H1 (cell line): ENCODE results near the gene LKAAEAR1. TPM values are rescaled to one million over a fixed set of nuclear protein-coding genes. Genes with fewer than 3 reads are reported as not detected.
A peak's percentile ranks its signal among the peaks of the same experiment; 100 is the strongest.

Source experiments
- CTCF ChIA-PET: fragments of 300-600 bp; sonication (Branson Sonifier 250); formaldehyde crosslinking; loops from one replicate; lab custom pipeline; 2021; ENCODE audit not compliant: partially characterized antibody; lab: Charles Lee
- POLR2A ChIA-PET: fragments of 300-600 bp; sonication (Branson Sonifier 250); formaldehyde crosslinking; loops from one replicate; lab custom pipeline; 2021; ENCODE audit warnings: inconsistent platforms; ENCODE audit not compliant: partially characterized antibody; lab: Charles Lee
- DNase-seq, 2 experiments: peaks; one replicate each; pipeline versions ENCODE4 v3.0.0 to v3.0.0-alpha.2; 2010 to 2022; ENCODE audit warnings: low spot score in 2 of 2, low read depth in 1 of 2, mixed read lengths in 1 of 2
- FAIRE-seq: peaks from 2 replicates; lab custom pipeline; 2011; peaks lifted over from hg19 to GRCh38; lab: Jason Lieb, UNC
- H2AFZ ChIP-seq: 2 replicates; pipeline ENCODE4 v1.8.1; 2012; ENCODE audit warnings: low read length, inconsistent platforms
- H2AK5ac ChIP-seq: 2 replicates; pipeline ENCODE4 v1.6.1; 2013; ENCODE audit warnings: low read depth, low read length
- H2BK120ac ChIP-seq: replicated peaks from 2 replicates; pipeline ENCODE3; 2013; ENCODE audit warnings: low read depth, low read length, inconsistent platforms
- H2BK12ac ChIP-seq: 2 replicates; pipeline ENCODE4 v1.6.1; 2013; ENCODE audit warnings: low read depth, low read length
- H2BK15ac ChIP-seq: 2 replicates; pipeline ENCODE4 v1.6.1; 2013; ENCODE audit warnings: low read length
- H2BK20ac ChIP-seq: 2 replicates; pipeline ENCODE4 v1.6.1; 2013; ENCODE audit warnings: low read length
- H2BK5ac ChIP-seq: 2 replicates; pipeline ENCODE4 v1.6.1; 2013; ENCODE audit warnings: low read depth, low read length
- H3K14ac ChIP-seq: 2 replicates; pipeline ENCODE4 v1.6.1; 2013; ENCODE audit warnings: inconsistent platforms; ENCODE audit not compliant: insufficient read length
- H3K18ac ChIP-seq: 2 replicates; pipeline ENCODE4 v1.6.1; 2013; ENCODE audit warnings: low read length; ENCODE audit errors: extremely low read depth
- H3K23ac ChIP-seq: 2 replicates; pipeline ENCODE4 v1.6.1; 2013; ENCODE audit warnings: inconsistent platforms; ENCODE audit not compliant: insufficient read length
- H3K23me2 ChIP-seq: 2 replicates; pipeline ENCODE4 v1.6.1; 2013; ENCODE audit warnings: low read depth, low read length
- H3K27ac ChIP-seq: 2 replicates; pipeline ENCODE4 v1.6.1; 2011; ENCODE audit warnings: low read depth, low read length, inconsistent platforms
- H3K27me3 ChIP-seq, 4 experiments: replicated peaks in 1 of 4; 1 replicate in 1 of 4; 2 replicates in 3 of 4; pipeline versions ENCODE4 v1.6.1 to v1.8.1; 2011 to 2013; ENCODE audit warnings: low read length in 3 of 4, mild to moderate bottlenecking in 3 of 4, inconsistent platforms in 2 of 4, mixed read lengths in 2 of 4, moderate library complexity in 1 of 4; ENCODE audit not compliant: control insufficient read depth in 3 of 4, insufficient read depth in 3 of 4; ENCODE audit errors: extremely low read depth in 1 of 4
- H3K36me3 ChIP-seq, 4 experiments: 2 replicates each; pipeline versions ENCODE4 v1.6.1 to v1.8.1; 2011 to 2013; ENCODE audit warnings: mild to moderate bottlenecking in 4 of 4, low read length in 3 of 4, moderate library complexity in 2 of 4, control low read depth in 1 of 4, inconsistent platforms in 1 of 4; ENCODE audit not compliant: insufficient read depth in 4 of 4, control insufficient read depth in 2 of 4
- H3K4ac ChIP-seq: replicated peaks from 2 replicates; pipeline ENCODE3; 2013; ENCODE audit warnings: low read length, low read depth, mixed read lengths, inconsistent platforms; ENCODE audit not compliant: insufficient read length
- H3K4me1 ChIP-seq, 4 experiments: replicated peaks in 1 of 4; 1 replicate in 1 of 4; 2 replicates in 3 of 4; pipeline versions ENCODE4 v1.6.1 to v1.8.1; 2011 to 2013; ENCODE audit warnings: low read length in 3 of 4, inconsistent platforms in 2 of 4, mixed read lengths in 1 of 4; ENCODE audit not compliant: insufficient read depth in 4 of 4, control insufficient read depth in 3 of 4
- H3K4me2 ChIP-seq, 2 experiments: 2 replicates each; pipeline versions ENCODE4 v1.6.1 to v1.8.1; 2011 to 2013; ENCODE audit warnings: low read depth in 2 of 2, low read length in 2 of 2, control low read depth in 1 of 2, inconsistent platforms in 1 of 2, mild to moderate bottlenecking in 1 of 2; ENCODE audit not compliant: insufficient read depth in 1 of 2
- H3K4me3 ChIP-seq, 4 experiments: fragments of 200-600, 300-600 bp in 1 of 4; sonication (generic), shearing (Covaris generic), sonication (Bioruptor Twin) in 1 of 4; 2 replicates each; pipeline versions ENCODE4 v1.5.1 to v1.8.1; 2011 to 2016; ENCODE audit warnings: low read length in 4 of 4, low read depth in 3 of 4, control low read depth in 2 of 4, inconsistent platforms in 2 of 4, mild to moderate bottlenecking in 2 of 4, mixed read lengths in 1 of 4, moderate library complexity in 1 of 4; ENCODE audit not compliant: insufficient read depth in 2 of 4; ENCODE audit errors: extremely low read depth in 1 of 4
- H3K56ac ChIP-seq: replicated peaks from 2 replicates; pipeline ENCODE3; 2013; ENCODE audit warnings: low read depth, mild to moderate bottlenecking, mixed read lengths, low read length, inconsistent platforms; ENCODE audit not compliant: insufficient read length
- H3K79me1 ChIP-seq: 2 replicates; pipeline ENCODE4 v1.6.1; 2013; ENCODE audit warnings: low read depth, low read length, control low read depth
- H3K79me2 ChIP-seq, 2 experiments: 2 replicates each; pipeline versions ENCODE4 v1.6.1 to v1.8.1; 2012 to 2013; ENCODE audit warnings: low read length in 2 of 2, mild to moderate bottlenecking in 2 of 2, inconsistent platforms in 1 of 2; ENCODE audit not compliant: insufficient read depth in 2 of 2, control insufficient read depth in 1 of 2
- H3K9ac ChIP-seq, 4 experiments: replicated peaks in 1 of 4; 1 replicate in 1 of 4; 2 replicates in 3 of 4; pipeline versions ENCODE4 v1.6.1 to v1.8.1; 2011 to 2013; ENCODE audit warnings: low read depth in 3 of 4, low read length in 3 of 4, control low read depth in 2 of 4, mild to moderate bottlenecking in 2 of 4, moderate library complexity in 2 of 4, inconsistent platforms in 1 of 4; ENCODE audit errors: extremely low read depth in 1 of 4
- H3K9me3 ChIP-seq, 2 experiments: 2 replicates each; pipeline versions ENCODE4 v1.6.1 to v1.8.1; 2012 to 2013; ENCODE audit warnings: mild to moderate bottlenecking in 2 of 2, moderate library complexity in 2 of 2, control low read depth in 1 of 2, inconsistent platforms in 1 of 2, low read depth in 1 of 2, low read length in 1 of 2, mixed read lengths in 1 of 2; ENCODE audit not compliant: insufficient read depth in 2 of 2
- H4K20me1 ChIP-seq, 2 experiments: replicated peaks in 1 of 2; 2 replicates each; pipeline versions ENCODE3 to v1.8.1; 2011 to 2013; ENCODE audit warnings: inconsistent platforms in 2 of 2, low read length in 2 of 2, mild to moderate bottlenecking in 1 of 2; ENCODE audit not compliant: insufficient read depth in 2 of 2, control insufficient read depth in 1 of 2
- H4K5ac ChIP-seq: 2 replicates; pipeline ENCODE4 v1.6.1; 2013; ENCODE audit warnings: low read length, low read depth, mixed read lengths, inconsistent platforms; ENCODE audit not compliant: insufficient read length
- H4K8ac ChIP-seq: 2 replicates; pipeline ENCODE4 v1.8.0; 2013; ENCODE audit warnings: mild to moderate bottlenecking, moderate library complexity, low read length, inconsistent platforms; ENCODE audit not compliant: insufficient read depth; ENCODE audit errors: extremely low read depth
- H4K91ac ChIP-seq: replicated peaks from 2 replicates; pipeline ENCODE3; 2013; ENCODE audit warnings: low read length, mixed read lengths, inconsistent platforms; ENCODE audit not compliant: insufficient read length
- CHD1 ChIP-seq: IDR thresholded peaks from 2 replicates; pipeline ENCODE4 v1.6.1; 2012; ENCODE audit warnings: low read depth, low read length, improper control_type of control experiment
- SIN3A ChIP-seq, 2 experiments: IDR thresholded peaks in 1 of 2; conservative IDR thresholded peaks in 1 of 2; 2 replicates each; pipeline ENCODE4 v1.6.1; 2011 to 2012; ENCODE audit warnings: low read length in 2 of 2, improper control_type of control experiment in 1 of 2, low read depth in 1 of 2, mild to moderate bottlenecking in 1 of 2
- WGBS, 2 experiments: shearing (Covaris generic) in 1 of 2; methylation state at CpG; one replicate each; pipeline versions ENCODE4 v1.1.6 to v1.1.7; 2013 to 2015; ENCODE audit warnings: low lambda C conversion rate in 2 of 2, mixed read lengths in 2 of 2, inconsistent platforms in 1 of 2, low coverage in 1 of 2, missing lambda C conversion rate in 1 of 2; ENCODE audit not compliant: insufficient replicate concordance in 2 of 2, insufficient coverage in 1 of 2, insufficient read length in 1 of 2; ENCODE audit errors: extremely low coverage in 1 of 2, missing lambda C conversion rate in 1 of 2; 5-methylcytosine and 5-hydroxymethylcytosine counted together
- polyA plus RNA-seq, 7 experiments: library from polyadenylated mRNA; depleted of rRNA in 3 of 7; stranded (reverse) in 5 of 7; unstranded in 2 of 7; fragments of >200 nt in 5 of 7; fragments of 200-250 nt in 2 of 7; gene quantifications; 1 replicate in 5 of 7; 2 replicates in 1 of 7; 4 replicates in 1 of 7; pipeline versions ENCODE4 v1.2.1 to v1.2.3, GENCODE V29; 2011 to 2013; ENCODE audit warnings: missing spikeins in 2 of 7, mixed read lengths in 2 of 7
- total RNA-seq: library from RNA; stranded (reverse); fragmentation: NEBNext Ultra II Directional; extraction: Animal tissue kit (Norgen Biotek cat#: 25700); gene quantifications from 2 replicates; pipeline ENCODE4 v1.2.1, GENCODE V29; 2021

Gene LKAAEAR1
- total and polyA plus RNA-seq, 2 of the 8 experiments (the other 6 are each of a cell fraction or from before 2014, with no cell fraction given), result 0.41 to 0.53 TPM

- peaks cover 0 to 3% of the 10 kb centered on the region in 2 experiments for H4K20me1 ChIP-seq
- H2BK5ac ChIP-seq, result no peak overlapping the region
- peaks cover 0 to 23% (median 17%) of the 10 kb centered on the region in 4 experiments; a peak in 6 of 7 replicates for H3K4me1 ChIP-seq
- H3K27ac ChIP-seq, result no peak overlapping the region
- H2BK120ac ChIP-seq, result no peak overlapping the region
- H2BK20ac ChIP-seq, result no peak overlapping the region
- H2BK12ac ChIP-seq, result peak overlapping the region; percentile 50; the same call in 1 of the 2 replicates
- ChIA-PET CTCF (interaction anchor here (0.9 to 7.3 kb wide), 20 partner anchors 10 to 347 kb away, joined by 3 to 73 read pairs (median 4); partner anchors contain the start of genes LKAAEAR1, PRPF6, SOX18 and TCEA2), POLR2A (interaction anchor here (1.0 to 3.5 kb wide), 8 partner anchors 10 to 385 kb away, joined by 3 to 24 read pairs (median 4); partner anchors contain the start of genes STMN3 and TCEA2)
- peak overlapping the region; percentile 8 to 74 for H3K4me2 ChIP-seq
- H2BK15ac ChIP-seq, result no peak overlapping the region
- H3K79me1 ChIP-seq, result no peaks in the 10 kb centered on the region; the same call in 1 of the 2 replicates
- H3K4ac ChIP-seq, result no peak overlapping the region
- H3K27me3 ChIP-seq, result peaks cover 16 to 51% (median 43%) of the 10 kb centered on the region in 4 experiments
- H3K23ac ChIP-seq, result no peak overlapping the region
- H3K4me3 ChIP-seq, result peak overlapping the region; percentile 27 to 73 (median 36); a peak in 7 of 8 replicates
- H4K8ac ChIP-seq, result no peak overlapping the region
- no peak overlapping the region for H2AFZ ChIP-seq
- peaks cover 3% of the 10 kb centered on the region; the same call in 1 of the 2 replicates for H3K23me2 ChIP-seq
- no peak overlapping the region for H3K9ac ChIP-seq
- WGBS, 2 experiments, result 16% methylated on average over 33 of the region's 36 CpGs; no CpG with 5 or more reads in 1 of the 2 experiments
- no peak overlapping the region for H3K18ac ChIP-seq
- H3K9me3 ChIP-seq, result no peaks in the 10 kb centered on the region
- DNase-seq (no peak), FAIRE-seq (no peak)
- no peak overlapping the region for H4K5ac ChIP-seq
- H3K14ac ChIP-seq, result no peak overlapping the region
- H4K91ac ChIP-seq, result no peak overlapping the region
- no peak overlapping the region for H2AK5ac ChIP-seq
- H3K79me2 ChIP-seq, result no peaks in the 10 kb centered on the region
- H3K36me3 ChIP-seq, result peaks cover 0 to 4% (median 1%) of the 10 kb centered on the region in 4 experiments; a peak in 3 of 8 replicates
- no peak overlapping the region for H3K56ac ChIP-seq
- 0 out of 4 replicates have a peak, but pooled peaks of 1 of the 2 experiments have one; percentile 16 for TF ChIP-seq SIN3A (conservative IDR thresholded peaks at IDR 0.05 in 1 of 2, IDR thresholded peaks at IDR 0.05 in 1 of 2; ENCODE audit: low read depth in 1 of 2, low read length in 2 of 2)
- no peak for TF ChIP-seq CHD1
Measured at GRCh38 chr20:64037498-64038213, 46.5 kb downstream of the LKAAEAR1 start.
